Effector CD8-positive, alpha-beta T cell (primary cell): Measurements from ENCODE around the gene ANKRD53.

ENCODE experiments used
- DNase-seq: peaks from one replicate; lab custom pipeline; 2025; lab: John Stamatoyannopoulos, UW
- total RNA-seq, 4 experiments: gene quantifications; one replicate each; lab custom pipeline; 2026; lab: John Stamatoyannopoulos, UW

Gene ANKRD53, protein sequence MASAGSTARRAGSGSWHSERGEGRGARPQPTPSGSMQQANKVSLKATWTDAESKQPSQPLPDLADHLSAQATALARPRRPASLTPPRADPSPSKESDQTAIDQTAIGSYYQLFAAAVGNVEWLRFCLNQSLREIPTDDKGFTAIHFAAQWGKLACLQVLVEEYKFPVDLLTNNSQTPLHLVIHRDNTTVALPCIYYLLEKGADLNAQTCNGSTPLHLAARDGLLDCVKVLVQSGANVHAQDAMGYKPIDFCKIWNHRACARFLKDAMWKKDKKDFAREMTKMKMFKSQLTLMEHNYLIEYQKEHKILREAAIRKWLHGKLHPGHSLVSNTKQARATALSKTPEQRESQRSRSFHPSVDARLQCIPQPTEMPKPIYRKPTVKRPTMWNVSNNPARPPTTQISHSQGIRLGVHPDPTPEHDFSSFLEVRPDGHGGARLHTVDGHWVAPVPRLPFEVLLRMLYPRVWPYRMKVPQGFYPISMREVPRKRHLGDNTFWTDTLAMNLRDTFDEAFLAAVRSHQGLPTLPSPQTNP
- total RNA-seq = 0 to 1.1 (median 0.33) reads per million in 4 experiments

DNA sequence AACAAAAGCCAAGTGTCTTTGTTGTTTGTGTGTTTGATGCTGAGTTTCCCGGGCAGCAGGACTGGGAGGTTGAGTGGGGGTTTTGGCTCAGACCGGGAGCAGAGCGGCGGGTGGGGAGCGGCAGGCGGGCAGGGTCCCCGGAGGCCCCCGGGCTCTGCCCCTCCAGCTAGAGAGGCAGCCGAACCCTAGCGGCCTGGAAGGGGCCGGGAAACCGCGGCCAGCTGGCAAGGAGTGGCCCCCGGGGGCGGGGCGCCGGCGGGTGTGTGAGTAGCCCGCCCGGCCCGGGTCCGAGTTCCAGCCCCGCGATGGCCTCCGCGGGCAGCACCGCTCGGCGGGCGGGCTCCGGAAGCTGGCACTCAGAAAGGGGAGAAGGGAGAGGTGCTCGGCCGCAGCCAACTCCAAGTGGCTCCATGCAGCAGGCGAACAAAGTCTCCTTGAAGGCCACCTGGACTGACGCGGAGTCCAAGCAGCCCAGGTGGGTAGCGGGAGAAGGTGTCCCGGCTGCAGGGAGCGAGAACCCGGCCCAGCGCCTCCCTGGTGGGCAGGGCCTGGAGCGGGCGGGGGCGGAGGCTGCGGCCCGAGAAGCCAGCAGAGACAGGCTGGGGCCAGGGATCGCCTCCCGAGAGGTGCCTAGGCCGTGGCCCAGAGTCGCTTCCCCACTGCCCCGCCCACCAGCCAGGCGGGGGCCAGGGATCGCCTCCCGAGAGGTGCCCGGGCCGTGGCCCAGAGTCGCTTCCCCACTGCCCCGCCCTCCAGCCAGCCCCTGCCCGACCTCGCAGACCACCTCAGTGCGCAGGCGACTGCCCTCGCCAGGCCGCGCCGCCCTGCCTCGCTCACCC lies at the start of gene ANKRD53:
Gene ANKRD53 (plus strand): TSS at position 290 of the 839 bp plus-strand sequence. CDS start 16 bp downstream, at position 306.
- no peak for DNase-seq

DNA sequence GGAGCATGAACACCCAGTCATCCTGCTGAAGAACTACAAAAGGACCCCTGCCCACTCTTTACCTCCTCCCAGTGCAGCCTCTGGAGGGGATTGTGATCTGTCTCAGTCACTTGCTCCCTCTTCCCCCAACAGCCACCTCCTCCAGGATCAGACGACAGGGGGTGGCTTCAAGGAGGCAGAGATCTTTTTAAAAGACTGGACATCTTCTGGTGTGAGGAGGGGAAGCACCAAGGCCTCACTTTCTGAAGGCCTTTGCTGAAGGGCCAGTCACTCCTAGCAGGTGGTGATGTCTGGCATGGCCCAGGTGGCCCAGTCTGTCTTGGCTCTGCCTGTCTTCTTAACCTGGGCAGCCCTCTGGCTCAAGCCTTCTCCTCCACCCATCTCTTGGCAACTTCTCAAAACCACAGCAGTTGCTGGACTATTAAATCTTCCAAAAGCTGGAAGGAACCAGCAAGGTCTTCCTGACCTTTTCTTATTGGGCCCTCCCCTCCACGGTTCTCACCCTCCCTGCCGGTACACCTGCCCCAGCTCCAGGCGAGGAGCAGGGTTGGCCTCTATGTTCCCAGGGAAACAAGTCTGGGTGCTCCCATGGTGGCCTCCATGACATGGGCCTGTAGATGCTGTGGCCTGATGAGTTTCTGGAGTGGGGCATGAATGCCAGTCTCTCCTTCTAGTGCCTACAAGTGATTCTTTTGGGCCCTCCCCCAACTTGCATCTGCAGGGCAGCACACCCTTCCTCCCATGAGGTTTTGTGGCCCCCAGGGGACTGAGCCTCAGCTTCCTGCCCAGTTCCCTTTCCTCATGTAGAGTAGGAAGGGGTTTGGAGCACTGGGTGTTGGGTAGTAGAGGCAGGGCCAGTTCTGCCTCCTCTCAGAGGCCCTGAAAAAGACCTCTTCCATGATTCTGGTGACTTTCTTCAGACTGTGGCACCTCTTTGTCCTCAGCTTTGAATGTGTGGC lies 47.8 kb upstream of the ANKRD53 start:
- DNase-seq = no peak

DNA sequence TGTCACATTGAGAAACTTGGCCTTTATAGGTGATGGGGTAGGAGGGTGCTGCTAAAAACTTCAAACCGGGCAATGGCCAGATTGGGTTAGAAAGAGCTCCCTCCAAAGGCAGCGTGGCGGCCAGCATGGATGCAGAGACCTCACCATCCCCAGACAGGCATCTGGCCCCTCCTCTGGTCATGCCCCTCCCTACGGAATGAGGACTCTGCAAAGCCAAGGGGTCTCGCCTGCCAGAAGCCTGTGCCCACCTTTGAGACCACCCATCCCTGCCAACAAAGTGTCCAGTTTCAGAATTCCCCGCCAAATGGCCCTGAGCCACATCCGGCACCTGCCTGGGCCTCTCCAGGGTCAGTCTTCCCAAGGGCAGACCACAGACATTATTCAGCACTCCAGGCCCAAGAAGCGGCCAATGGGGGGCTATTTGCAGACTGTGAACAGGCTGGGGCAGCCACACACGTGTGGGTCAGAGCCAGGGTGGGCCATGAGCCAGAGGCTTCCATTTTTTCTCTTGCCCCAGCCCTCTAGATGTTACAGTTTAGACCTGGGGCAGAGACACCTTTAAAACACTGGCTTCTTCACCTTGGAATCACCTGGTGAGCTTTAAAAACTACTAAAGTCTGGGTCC lies 46.9 kb upstream of the ANKRD53 start:
- DNase-seq = no peak

DNA sequence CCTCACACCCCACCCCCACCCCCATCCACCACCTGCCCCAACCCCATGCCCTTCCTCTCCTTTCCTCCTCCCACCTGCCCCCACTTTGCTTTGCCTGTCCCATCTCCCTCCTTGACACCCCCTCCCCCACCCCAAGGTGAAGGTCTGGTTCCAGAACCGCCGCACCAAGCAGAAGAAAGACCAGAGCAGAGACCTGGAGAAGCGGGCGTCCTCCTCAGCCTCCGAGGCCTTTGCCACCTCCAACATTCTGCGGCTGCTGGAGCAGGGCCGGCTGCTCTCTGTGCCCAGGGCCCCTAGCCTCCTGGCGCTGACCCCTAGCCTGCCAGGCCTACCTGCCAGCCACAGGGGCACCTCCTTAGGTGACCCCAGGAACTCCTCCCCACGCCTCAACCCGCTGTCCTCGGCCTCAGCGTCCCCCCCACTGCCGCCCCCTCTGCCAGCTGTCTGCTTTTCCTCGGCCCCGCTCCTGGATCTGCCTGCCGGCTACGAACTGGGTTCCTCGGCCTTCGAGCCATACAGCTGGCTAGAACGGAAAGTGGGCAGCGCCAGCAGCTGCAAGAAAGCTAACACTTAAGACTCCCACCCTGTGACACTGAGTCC lies 45.7 kb upstream of the ANKRD53 start:
- no peak for DNase-seq

DNA sequence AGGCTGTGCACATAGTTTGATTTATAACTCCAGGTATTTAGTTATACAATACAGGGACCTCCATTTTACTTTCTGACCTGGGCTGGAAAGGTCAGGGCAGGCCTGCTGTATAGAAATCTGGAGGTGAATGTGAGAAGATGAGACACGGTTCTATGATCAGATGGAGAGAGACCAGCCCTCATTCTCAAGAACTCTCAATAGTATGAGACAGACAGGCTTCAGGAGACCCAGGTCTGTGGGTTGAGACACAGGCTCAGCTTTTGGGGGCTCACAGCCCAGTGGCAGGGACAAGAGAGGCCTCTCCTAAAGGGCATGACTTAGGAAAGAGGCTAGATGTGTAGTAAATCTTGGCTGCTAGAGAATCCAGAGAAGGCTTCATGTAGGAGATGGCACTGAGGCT lies 43.4 kb upstream of the ANKRD53 start:
- DNase-seq = no peak

DNA sequence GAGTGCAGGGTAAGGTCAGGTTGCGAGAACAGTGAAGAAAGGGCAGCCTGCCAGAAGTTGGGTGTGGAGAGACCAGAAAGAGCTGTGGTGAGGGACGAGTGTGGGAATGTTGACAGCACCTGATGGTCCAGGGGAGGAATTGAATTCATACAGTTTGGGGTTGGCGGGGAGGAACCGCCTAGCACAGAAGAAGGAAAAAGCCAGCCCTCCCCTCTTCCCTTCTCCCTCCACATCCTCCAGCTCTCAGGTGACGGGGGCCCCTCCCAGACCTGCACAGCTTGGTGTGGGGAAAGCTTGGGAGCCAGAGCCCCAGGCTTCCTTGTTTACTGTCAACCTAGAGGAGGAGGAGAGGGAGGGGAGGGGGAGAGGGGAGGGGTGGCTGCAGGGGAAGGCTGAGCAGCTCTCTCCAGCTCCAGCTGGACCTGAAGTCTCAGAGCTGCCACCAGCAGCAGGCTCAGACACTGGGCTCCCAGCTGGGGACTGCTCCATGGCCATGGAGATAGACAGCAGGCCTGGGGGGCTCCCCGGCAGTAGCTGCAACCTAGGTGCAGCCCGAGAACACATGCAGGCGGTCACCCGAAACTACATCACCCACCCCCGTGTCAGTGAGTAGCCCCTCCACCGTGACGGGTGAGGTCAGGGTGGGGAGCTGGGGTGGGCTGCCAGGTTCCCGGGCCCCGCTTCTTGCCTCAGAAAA lies 42.8 kb upstream of the ANKRD53 start, which contains the start of gene ATP6V1B1:
Gene ATP6V1B1 (plus strand): TSS at position 433 of the 697 bp plus-strand sequence. CDS start 55 bp downstream, at position 488.
- no peak for DNase-seq

DNA sequence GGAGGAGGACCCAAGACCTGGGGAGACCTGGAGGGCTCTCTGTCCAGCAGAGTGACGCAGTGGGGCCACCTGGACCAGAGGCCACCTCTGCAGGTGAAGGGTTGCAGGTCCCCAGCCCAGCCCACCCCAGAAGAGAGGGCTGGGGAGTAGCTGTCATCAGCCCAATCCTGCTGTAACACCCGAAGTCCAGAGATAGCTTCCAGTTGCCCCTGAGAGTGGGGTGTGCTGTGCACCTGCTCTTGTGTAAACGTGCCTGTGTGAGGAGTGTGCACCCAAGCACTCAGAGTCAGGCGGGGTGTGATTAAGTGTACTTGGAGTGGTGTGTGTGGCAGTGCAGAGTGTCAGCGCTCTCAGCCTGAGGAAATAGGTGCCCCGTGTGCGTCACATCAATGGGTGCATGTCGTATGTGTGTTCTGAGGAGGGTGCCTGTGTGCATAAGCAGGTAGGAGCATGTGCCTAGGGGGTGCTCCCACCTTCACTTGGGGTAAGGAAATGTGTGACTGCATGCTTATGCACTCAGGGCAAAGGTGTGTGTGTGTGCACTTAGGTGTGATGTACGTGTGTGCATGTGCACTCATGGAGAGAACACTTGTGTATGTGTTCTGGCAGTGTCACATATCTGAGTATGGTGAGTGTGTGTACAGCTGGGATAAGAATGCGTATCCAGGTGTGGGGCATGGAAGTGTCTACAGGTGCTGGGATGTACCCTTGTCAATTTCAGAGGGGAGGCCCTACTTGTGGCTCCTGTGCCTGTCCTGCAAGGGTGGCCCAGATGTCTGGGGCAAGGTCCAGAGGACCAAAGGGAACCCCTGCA lies 42.1 kb upstream of the ANKRD53 start:
- no peak for DNase-seq

DNA sequence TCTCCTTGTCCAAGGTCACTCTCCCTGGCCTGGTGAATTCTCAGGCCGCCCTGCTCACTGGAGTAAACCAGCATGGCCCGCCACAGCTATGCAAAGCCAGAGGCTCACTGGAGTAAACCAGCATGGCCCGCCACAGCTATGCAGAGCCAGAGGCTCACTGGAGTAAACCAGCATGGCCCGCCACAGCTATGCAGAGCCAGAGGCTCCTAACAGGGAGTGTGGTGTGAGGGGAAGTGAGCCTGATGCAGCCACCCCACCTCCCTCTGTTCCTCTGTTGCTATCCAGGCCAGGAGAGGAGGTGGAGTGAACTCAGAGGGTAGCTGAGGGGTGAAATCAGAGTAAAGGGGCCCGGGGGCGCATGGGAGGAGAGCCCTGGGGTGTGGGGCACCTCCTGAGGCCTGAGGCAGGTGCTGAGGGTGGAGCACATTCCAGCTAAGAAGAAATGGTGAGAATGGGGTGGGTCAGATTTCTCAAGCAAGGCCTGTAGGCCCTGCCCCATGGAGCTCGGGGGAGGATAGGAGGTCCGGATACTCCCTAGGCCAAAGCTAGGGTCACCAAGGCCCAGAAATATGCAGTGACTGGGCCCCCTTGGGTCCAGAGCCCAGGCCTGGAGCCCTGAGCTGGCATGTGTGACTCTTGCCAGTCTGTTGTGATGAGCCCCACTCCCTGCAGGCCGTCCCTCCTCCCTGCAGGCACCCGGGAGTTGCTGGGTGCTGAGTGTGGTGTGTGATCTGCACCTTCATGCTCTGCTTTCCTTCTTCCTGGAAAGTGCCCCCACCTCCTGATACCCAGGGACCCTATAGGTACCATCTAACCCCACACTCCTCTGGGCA lies 41.2 kb upstream of the ANKRD53 start:
- DNase-seq = no peak

DNA sequence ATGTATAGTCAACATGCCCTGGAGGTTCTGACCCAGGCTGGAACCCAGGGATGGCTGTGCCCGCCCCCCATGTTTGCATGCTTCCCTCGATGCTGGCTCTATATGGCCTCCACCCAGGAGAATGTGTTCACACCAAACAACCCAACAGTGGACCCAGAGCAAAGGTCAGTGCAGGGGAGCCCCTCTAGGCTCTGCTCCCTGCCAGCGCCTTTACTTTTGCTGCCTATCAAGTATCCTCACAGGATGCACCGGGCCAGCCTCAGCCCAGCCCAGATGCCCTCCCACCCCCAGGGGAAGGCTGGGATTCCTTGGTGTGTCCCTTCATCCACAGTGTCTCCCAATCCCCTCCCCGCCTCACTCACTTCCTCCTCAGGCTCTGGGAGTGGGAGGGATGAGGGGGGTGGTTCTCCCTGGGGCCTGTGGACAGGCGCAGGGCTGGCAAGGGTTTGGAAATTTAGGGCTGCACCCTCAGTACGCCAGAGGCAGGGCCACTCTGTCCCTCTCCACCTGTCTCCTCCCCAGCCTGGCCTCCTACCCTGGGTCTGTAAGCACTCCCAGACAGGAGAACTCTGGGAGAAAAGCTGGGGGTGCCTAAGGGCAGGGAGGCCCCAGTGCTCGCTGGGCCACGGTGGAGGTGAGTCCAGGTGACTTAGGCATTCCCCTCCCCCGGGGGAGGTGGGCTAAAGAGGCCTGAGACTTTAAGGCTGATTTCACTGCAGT lies 40.4 kb upstream of the ANKRD53 start:
- DNase-seq = no peak

DNA sequence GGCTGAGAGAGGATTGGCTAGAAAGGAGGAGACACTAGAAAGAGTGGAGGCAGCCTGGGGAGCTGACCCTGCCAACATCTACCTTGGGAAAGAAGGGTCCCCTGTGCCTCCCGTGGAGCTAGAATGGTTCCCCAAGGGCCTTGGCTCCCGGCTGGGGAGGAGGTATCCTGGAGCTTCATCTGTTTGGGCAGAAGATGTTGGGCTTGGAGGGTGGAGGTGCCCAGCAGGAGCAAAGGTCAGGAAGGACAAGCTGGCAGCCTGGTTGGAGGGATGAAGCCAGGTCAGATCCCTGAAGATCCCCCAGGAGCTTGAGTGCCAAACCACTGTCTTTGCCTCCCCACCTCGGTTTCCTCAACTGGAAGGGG lies 39.9 kb upstream of the ANKRD53 start:
- DNase-seq = no peak

DNA sequence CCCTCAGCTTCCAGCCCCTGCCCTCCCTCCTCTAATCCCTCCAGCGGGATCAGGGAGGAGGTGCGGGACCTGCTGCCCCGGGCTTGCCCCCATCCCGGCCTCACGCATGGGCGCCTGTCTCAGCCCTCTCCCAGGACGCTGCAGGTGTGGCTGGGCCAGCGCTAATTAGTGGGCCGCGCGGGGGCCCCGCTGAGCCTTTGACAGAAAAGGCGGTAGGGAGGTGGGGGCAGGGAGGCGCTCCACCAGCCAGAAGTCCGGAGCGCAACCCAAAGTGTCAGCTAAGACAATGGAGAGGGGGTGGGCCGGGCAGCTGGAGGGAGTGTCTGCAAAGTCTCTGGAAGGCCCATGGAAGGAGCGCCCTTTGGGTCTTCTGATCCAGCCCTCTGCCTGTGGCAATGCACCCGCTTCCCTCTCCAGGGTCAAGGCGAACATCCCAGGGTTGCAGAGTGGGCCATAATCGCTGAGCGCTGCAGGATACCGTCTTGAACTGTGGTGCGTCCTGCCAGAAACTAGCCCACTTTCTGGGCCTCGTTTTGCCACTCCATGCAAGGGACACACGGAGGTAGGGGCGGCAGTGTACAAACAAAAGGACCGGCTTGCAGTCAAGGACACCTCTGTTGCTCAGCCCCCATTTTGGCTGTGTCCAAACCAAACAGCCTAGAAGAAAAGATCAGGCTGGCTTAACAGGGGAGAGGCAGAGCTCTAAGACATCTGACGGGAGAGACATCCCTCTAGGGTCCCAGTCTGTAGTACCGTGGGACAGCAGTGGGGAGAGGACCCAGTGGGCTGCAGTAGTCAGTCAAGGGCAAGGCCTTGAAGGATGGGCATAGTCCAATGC lies 39.2 kb upstream of the ANKRD53 start:
- no peak for DNase-seq

DNA sequence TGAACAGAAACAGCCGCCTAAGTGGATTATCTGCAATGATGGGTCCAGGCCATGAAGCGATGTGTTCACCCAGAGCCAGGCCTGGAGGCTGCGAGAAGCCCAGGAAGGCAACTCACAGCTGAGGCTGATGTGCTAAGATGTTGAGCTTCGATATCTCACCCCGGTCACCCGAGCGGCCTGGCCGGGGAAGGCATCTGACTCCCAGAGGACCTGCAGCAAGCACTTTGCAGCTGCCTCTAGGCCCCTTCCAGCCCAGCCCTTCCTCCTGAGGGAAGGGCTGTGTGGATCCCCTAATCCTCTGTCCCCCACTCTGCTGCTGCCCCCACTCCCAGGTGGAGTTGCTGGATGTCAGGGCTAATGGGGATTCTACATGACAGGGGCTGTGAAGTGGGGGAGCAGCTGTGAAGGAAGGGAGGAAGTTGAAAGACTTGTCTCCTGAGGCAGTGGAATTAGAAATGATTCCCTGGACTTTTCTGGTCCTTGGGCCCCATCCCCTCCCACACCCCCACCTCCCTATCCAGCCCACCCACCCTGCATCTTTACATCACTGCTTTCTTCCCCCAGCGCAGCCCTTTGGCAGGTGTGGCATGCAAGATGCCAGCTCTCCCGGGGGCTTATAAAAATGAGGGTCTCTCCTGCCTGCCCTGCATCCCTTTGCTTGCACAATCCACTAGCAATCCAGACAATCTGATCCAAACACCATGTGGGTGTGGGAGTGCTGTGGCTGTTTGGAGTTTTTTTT lies 38.4 kb upstream of the ANKRD53 start:
- DNase-seq = no peak

DNA sequence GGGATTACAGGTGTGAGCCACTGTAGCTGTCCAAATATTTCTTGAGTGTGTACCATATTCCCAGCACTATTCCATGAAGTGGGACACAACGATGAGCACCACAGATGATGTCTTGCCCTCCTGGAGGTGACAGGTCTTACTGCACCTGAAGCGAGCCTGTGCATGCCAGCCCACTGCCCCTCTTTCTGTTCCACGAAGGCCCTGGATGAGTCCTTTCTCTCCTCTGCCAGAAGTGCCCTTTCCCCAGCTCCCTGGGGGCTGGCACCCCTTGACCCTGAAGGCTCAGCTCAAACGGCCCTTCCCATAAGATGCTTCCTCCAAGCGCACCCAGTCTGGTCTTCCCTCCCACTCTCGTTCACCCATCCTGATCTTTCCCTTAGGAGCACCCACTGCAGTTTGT lies 37.2 kb upstream of the ANKRD53 start:
- no peak for DNase-seq

DNA sequence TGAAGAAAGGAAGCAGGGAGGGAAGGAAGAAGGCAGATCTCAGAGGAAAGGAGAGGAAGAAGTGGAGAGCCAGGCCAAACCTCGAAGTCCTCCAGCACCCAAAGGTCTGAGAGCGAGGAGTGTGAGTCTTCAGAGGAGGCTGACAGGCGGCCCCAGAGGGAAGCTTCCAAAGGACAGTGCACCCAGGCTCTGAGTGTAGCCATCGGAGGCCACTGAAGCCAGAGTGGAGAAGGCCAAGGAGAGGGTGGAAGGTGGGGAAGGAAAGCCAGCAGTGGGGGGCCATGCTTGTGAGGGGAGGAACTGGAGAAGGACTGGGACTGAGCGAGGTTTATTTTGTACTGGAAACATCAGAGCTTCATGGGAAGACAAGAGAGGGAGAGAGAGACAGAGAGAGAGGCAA lies 36.7 kb upstream of the ANKRD53 start:
- DNase-seq = no peak

DNA sequence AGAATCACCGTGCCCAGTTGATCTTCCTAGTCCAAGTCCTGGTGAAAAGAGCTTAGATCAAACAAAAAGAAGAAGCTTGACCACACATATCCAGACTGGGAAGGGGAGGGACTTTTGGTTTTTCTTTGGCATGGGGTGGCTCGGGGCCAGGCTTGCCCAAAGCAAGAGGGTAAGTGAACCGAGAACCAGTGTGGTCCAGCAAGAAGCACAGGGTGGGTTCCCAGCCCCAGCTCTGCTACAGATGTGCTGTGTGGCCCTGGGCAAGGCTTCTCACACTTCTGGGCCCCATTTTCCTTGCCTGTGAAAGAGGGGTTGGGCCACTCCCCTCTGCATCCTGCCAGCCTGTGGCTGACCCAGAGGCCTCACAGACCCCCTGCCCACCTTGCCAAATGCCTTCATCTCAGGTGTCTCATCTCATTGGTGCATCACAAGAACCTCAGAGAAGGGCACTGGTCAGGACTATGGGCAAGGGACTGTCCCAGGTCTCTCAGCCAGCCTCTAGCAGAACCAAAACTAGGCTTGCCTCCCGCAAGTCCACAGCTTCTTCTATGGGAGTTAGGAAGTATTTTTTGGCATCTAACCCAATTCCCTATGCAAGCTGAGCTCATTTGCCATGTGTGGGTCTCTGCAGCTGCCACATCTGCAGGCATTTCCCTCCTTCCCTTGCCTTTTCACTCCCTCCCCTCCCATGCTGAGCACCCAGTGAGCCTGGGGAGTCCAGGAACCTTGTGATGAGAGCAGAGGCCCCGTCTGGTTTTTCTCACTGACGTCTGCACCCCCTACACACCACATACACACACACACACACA lies 35.8 kb upstream of the ANKRD53 start:
- no peak for DNase-seq
